ENCODE data around the gene FBXO3. TPM values are rescaled to one million over a fixed set of nuclear protein-coding genes. Genes with fewer than 3 reads are reported as not detected.

FBXO3 gene
- total RNA-seq, 1 experiment from 2014 or later = 18.9 TPM

GRCh38 chr11:33737362-33737821 is 36.9 kb downstream of the FBXO3 start:
- Histone ChIP-seq H4K91ac (ENCODE audit: insufficient read length, low read depth, low read length) (no peak overlapping the region), H2BK12ac (ENCODE audit: insufficient read length, low read depth, low read length) (no peak overlapping the region), H4K20me1 (ENCODE audit: control insufficient read depth, insufficient read depth, insufficient read length) (no peaks in the 10 kb centered on the region), H3K23ac (ENCODE audit: insufficient read length, low read depth, low read length) (no peak overlapping the region), H2BK20ac (ENCODE audit: low read depth, low read length, poor library complexity, severe bottlenecking) (no peak overlapping the region), H4K5ac (ENCODE audit: insufficient read length, low read depth, low read length) (no peak overlapping the region), H4K8ac (replicated peaks; ENCODE audit: insufficient read length, low read depth, low read length) (no peak overlapping the region), H2BK5ac (ENCODE audit: insufficient read length, low read length) (no peak overlapping the region), H3K79me2 (ENCODE audit: insufficient read depth, low read length) (no peaks in the 10 kb centered on the region; the same call in 1 of the 2 replicates), H2AFZ (ENCODE audit: low read length) (no peak overlapping the region), H2BK15ac (ENCODE audit: low read depth, low read length) (no peak overlapping the region), H3K9ac (ENCODE audit: extremely low read depth, insufficient read length, low read length) (no peak overlapping the region), H3K79me1 (ENCODE audit: insufficient read depth, low read depth, low read length, poor library complexity, severe bottlenecking) (peaks cover 3% of the 10 kb centered on the region), H3T11ph (ENCODE audit: low read length) (no peak overlapping the region), H2BK120ac (ENCODE audit: low read depth, low read length, poor library complexity, severe bottlenecking) (no peak overlapping the region), H3K4ac (ENCODE audit: low read depth, low read length) (no peak overlapping the region), H3K9me3 (ENCODE audit: control insufficient read depth, low read depth, low read length) (no peaks in the 10 kb centered on the region), H3K14ac (ENCODE audit: insufficient read depth, low read length) (no peak overlapping the region), H3K23me2 (ENCODE audit: insufficient read length, low read depth, low read length, poor library complexity, severe bottlenecking) (no peaks in the 10 kb centered on the region), H3K56ac (ENCODE audit: insufficient read length, low read depth, low read length) (no peak overlapping the region), H3K4me2 (ENCODE audit: insufficient read depth, insufficient read length, low read length) (no peak overlapping the region), H3K18ac (ENCODE audit: insufficient read length, low read depth, low read length) (no peak overlapping the region), H3K4me1 (ENCODE audit: insufficient read depth, low read length) (no peaks in the 10 kb centered on the region), H3K27ac (ENCODE audit: insufficient read length, low read depth, low read length) (no peak overlapping the region), H2AK5ac (ENCODE audit: insufficient read length, low read length) (no peak overlapping the region), H3K27me3 (ENCODE audit: insufficient read depth, low read length) (no peaks in the 10 kb centered on the region; the same call in 1 of the 2 replicates)
- H3K4me3 Mint-ChIP-seq = peak overlapping the region in 1 of 2 experiments; percentile 3; a peak in 1 of 5 replicates
- no peak for TF ChIP-seq CTCF (conservative IDR thresholded peaks at IDR 0.05)
- H3K36me3 Mint-ChIP-seq (ENCODE audit: insufficient read depth in 1 of 3, low read depth in 3 of 3) = peaks cover 0 to 6% (median 3%) of the 10 kb centered on the region in 3 experiments; a peak in 4 of 7 replicates
- H3K4me1 Mint-ChIP-seq = peaks cover 21 to 22% of the 10 kb centered on the region in 2 experiments
- no peak for DNase-seq
- no peaks in the 10 kb centered on the region; a peak in 1 of 5 replicates for H3K9me3 Mint-ChIP-seq
- H3K27me3 Mint-ChIP-seq (ENCODE audit: low read depth) = peaks cover 6% of the 10 kb centered on the region
- H3K27ac Mint-ChIP-seq = peak overlapping the region in 1 of 3 experiments; percentile 5; a peak in 1 of 7 replicates
- WGBS (ENCODE audit: extremely low coverage, insufficient read length, low lambda C conversion rate) = no CpG with 5 or more reads among the region's 3 CpGs

All from H9 (cell line).